CD4-positive, alpha-beta T cell treated with Interleukin-17A for 1 hour (primary cell): ENCODE results near the gene FOXN4.

Source experiments
- DNase-seq: peaks from one replicate; pipeline ENCODE4 v3.0.0-alpha.2; 2020

The FOXN4 gene

GRCh38 chr12:109305547-109305946 is 3.5 kb downstream of the FOXN4 start:
- no peak for DNase-seq

DNA sequence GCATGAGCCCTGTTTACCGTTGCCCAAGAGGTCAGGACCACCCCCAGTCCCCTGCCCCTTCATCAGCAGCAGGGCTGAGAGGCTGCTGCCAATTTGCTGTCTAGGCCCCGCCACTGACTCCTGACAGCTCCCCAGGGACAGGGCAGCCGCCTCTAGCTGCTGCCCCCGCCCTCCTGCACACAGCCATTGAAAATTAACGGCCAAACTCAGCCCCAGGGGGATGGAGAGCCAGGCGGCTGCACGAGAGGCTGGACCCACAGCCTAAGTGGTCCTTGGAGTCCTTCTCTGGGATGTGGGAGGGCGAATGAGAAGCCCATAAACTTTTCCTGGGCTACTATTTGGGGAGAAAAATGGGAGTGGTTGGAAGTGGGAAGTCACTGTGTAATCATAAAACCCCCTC is 4.6 kb downstream of the FOXN4 start:
- DNase-seq: no peak

GRCh38 chr12:109302770-109303169 is 6.3 kb downstream of the FOXN4 start:
- no peak for DNase-seq

GRCh38 chr12:109302358-109302757 is 6.7 kb downstream of the FOXN4 start:
- DNase-seq: no peak

GRCh38 chr12:109301643-109302168 is 7.4 kb downstream of the FOXN4 start:
- DNase-seq: no peak

GRCh38 chr12:109299849-109300248 is 9.2 kb downstream of the FOXN4 start:
- no peak for DNase-seq

DNA sequence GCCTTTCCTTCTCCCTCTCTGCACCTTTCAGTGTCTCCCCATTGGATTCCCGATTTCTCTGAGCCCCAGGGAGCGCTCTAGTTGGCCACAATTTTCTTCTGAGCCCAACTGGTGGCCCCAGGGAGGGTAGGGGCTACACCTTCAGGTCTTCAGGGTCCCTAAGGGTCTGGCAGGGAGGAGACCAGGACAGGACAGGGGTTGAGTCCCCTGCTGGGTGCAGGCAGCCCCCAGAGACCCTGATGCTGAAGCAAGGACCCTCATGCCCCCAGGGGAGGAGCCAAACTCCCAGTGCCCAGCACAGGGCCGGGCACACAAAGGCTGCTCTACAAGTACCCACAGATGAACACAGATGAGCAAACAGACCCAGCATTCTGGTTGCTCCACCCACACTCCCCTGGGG is 12.7 kb downstream of the FOXN4 start:
- no peak for DNase-seq

- DNase-seq: no peak
Observed at GRCh38 chr12:109295764-109296425, 13.2 kb downstream of the FOXN4 start.

DNA sequence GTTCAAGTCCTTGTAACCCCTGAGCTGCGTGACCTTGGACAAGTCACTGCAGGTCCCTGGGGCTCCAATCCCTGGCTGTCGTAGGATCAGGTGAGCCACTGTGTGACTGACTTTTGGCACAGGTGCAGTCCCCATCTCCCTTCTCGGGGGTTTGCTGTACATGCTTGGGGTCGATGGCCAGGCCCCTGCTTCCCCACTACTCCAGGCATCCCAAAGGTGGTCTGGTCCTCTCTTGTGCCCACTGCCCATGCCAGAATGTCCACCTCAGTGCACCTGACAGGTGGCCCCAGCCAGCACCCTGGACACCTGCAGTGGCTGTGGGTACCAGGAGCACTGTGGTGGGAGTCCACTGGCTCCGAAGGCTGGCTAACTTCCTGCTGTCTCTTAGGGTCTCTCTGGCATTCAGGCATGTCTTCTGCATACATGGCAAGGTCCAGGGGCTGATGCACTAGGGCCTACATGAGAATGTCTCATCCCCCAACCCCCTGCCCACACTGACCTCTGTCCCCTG is 14.7 kb downstream of the FOXN4 start:
- no peak for DNase-seq

GRCh38 chr12:109293106-109293505 is 16.0 kb downstream of the FOXN4 start:
- DNase-seq: no peak

DNA sequence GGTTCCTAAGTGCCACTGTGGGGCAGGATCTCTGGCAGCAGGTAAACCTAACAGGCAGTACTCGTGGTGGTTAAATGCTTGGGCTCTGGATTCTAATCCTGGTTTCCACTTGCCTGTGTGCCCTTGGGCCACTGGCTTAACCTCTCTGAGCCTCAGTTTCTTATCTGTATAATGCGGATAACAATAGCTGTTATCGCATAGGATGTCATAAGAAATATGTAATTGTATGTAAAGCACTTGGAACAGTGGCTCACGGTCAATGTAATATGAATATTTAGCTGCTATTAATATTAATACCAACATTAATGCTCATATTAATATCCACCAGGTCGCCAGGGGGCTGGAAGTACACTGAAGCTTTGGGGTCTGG is 16.8 kb downstream of the FOXN4 start:
- no peak for DNase-seq

- DNase-seq: no peak
Observed at GRCh38 chr12:109291521-109292341, 17.4 kb downstream of the FOXN4 start.

DNA sequence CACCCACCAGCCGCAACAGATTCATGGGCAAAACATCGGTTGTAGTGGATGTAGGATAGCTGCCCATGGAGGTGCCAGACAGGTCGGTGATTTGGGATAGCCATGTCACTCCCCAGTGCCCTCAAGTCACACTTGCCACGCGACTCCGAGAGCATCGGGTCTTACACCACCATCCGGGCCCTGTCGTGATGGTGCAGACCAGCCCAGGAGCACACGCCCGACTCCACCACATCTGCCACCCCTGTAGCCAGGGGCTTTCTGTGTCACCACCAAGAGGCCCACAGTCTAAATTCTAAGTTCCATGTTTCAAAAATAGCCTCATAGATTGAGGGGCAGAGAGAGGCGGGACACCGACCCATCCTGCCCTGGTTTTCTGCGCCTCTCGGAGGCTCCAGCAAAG is 18.0 kb downstream of the FOXN4 start:
- no peak for DNase-seq

DNA sequence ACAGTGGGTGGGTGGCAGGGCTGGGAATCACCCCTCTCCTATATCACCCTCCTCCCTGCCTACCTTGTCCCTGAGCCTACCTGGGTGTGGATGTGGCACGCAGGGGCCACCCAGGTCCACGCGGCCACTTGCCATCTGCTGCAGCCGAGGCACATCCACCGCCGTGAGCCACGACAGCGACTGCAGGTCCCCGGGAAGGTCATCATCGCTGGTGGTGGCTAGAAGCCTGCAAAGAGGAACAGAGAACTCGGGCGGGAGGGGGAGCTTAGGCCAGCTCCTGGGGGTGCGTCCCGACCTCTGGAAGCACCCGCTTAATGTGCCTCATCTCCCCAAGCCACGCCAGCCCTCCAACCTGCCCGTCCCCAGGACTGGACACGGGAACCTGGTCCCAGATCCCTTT is 19.0 kb downstream of the FOXN4 start:
- no peak for DNase-seq

- DNase-seq: no peak
Observed at GRCh38 chr12:109289551-109289950, 19.5 kb downstream of the FOXN4 start.

GRCh38 chr12:109289004-109289403 is 20.1 kb downstream of the FOXN4 start:
- DNase-seq: no peak

DNA sequence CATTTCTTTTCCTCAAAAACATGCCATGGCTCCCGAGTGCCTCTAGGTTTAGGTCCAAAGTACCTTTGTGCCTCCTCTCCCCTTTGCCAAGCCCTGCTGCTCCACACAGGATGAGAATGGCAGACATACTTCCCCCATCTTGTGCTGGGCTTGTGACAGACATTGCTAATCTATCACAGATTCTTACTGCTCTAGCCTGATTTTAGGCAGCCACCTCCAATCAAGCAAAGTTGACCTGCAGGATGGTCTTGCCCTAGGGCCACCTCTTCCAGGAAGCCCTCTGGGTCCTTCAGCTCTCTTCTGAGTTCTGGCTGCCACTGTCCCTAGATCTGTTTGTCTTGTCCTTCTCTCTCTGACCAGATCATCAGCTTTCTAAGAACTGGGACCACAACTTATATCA is 20.5 kb downstream of the FOXN4 start:
- no peak for DNase-seq

GRCh38 chr12:109287811-109288469 is 21.1 kb downstream of the FOXN4 start:
- no peak for DNase-seq

GRCh38 chr12:109287181-109287580 is 21.9 kb downstream of the FOXN4 start:
- no peak for DNase-seq

GRCh38 chr12:109286652-109287051 is 22.4 kb downstream of the FOXN4 start:
- no peak for DNase-seq

DNA sequence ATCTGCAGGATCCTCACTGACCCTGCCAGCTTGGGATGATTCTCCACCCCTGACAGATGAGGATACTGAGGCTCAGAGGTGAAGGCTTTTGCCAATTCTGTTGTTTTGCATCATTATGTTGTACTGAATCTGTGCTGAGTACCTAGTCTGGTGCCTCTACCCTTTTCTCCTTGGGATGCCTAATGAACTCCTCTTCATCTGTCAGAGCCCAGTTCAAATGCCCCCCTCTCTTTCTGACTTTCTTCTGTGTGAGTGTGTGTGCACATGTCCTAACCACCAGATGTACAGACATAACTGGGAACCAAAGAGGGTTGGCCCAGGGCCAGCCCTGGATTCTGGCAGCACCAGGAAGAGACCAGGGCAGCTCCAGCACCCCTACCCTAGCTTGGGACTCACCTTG is 22.8 kb downstream of the FOXN4 start:
- no peak for DNase-seq

GRCh38 chr12:109284392-109284791 is 24.7 kb downstream of the FOXN4 start:
- DNase-seq: no peak

DNA sequence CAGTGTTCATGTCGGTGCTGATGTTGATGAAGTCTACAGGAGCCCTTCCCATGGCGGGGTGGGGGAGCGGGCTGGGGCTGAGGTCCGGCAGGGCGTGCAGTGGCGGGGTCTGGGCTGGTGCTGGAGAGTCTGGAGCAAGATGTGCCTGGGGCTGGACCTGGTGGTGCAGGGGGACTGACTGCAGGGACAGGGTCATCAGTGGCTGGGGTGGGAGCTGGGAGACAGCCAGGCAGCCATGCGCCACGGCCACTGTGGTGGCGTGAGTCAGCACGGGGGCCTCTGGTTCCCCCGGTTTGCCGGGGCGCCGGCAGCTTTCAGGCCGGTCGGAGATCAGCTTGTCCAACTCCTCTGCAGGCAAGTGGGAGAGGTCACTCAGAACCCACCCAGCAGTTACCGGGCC is 27.6 kb downstream of the FOXN4 start:
- DNase-seq: no peak

DNA sequence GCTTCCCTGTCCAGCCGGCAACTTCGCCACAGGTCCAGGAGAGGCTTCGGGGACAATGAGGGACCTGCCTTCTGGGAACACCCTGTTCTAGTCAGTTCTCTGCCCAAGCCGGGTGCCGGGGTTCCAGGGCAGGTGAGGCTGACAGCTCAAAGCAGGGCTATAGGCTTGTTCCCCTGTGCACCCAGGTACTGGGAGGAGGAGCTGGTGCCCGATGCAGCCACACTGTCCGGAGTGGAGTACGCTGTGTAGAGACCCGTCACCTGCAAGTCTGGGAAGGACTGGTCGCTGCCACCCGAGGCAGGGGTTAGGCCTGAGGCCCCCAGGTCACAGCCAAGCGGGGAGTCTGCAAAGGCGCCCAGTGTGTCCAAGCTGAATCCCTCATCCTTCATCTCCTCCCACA is 29.6 kb downstream of the FOXN4 start:
- no peak for DNase-seq
